Pancreas (tissue), 10 donors: Measurements from ENCODE around the gene PTAFR. TPM values are rescaled to one million over a fixed set of nuclear protein-coding genes. Genes with fewer than 3 reads are reported as not detected.

Experiments
- ATAC-seq, 4 donors: fragments of 200-7000 bp; cut with Tn5 transposase; one replicate each; pipeline versions ENCODE4 v1.8.0 to v1.9.1; 2020; ENCODE audit warnings: mild to moderate bottlenecking in 4 of 4, moderate library complexity in 4 of 4
- DNase-seq, 6 donors: peaks; one replicate each; pipeline ENCODE4 v3.0.0-alpha.2; 2020
- FAIRE-seq: peaks from 2 replicates; lab custom pipeline; 2012; peaks lifted over from hg19 to GRCh38; lab: Jason Lieb, UNC
- H3K27ac ChIP-seq, 4 donors: fragments of 200-600 bp; sonication (generic); 1 replicate in 3 of 4; 2 replicates in 1 of 4; pipeline versions ENCODE4 v1.5.0 to v1.8.0; 2020
- H3K27me3 ChIP-seq, 4 donors: fragments of 200-600 bp; one replicate each; pipeline ENCODE4 v1.8.0; 2021
- H3K36me3 ChIP-seq, 3 donors: fragments of 200-600 bp; sonication (generic) in 1 of 3; one replicate each; pipeline versions ENCODE4 v1.5.0 to v1.8.0; 2020 to 2021
- H3K4me1 ChIP-seq, 3 donors: fragments of 200-600 bp; one replicate each; pipeline ENCODE4 v1.8.0; 2021
- H3K4me3 ChIP-seq, 4 donors: fragments of 200-600 bp; sonication (generic) in 2 of 4; one replicate each; pipeline versions ENCODE4 v1.5.0 to v1.8.0; 2020 to 2021
- H3K9me3 ChIP-seq, 4 donors: fragments of 200-600 bp; one replicate each; pipeline ENCODE4 v1.8.0; 2021
- CTCF ChIP-seq, 4 donors: fragments of 200-600 bp; sonication (generic) in 3 of 4; IDR thresholded peaks; one replicate each; pipeline versions ENCODE4 v1.5.0 to v1.8.0; 2021; ENCODE audit warnings: antibody characterized with exemption in 4 of 4
- WGBS, 2 donors: extraction: QIAGEN DNeasy Blood & Tissue Kit; methylation state at CpG; one replicate each; pipeline ENCODE4 v1.1.7; 2013; 5-methylcytosine and 5-hydroxymethylcytosine counted together
- intact Hi-C, 3 donors: fragments of 100-400 bp; cut with DNase I; formaldehyde crosslinking; loops; one replicate each; pipeline versions ENCODE4 v1.11.1 to v1.14.2; 2022
- polyA plus RNA-seq, 2 donors: library from polyadenylated mRNA; stranded (reverse); fragments of 200-250 nt; gene quantifications; one replicate each; pipeline ENCODE4 v1.2.3, GENCODE V29; 2013
- total RNA-seq, 6 donors: library from RNA; stranded (reverse); fragmentation: NEBNext Ultra II Directional in 4 of 6; extraction: Animal tissue kit (Norgen Biotek cat#: 25700) in 4 of 6; gene quantifications; one replicate each; pipeline versions ENCODE4 v1.2.1 to v1.2.4, GENCODE V29; 2021 to 2023
- donor health status: healthy with polysubstance abuse.
- donor health status: DM: no; HTN: no; CAD: no; lungs with moderate emphysema.
- donor health status: DM: no; HTN: no; CAD: no.
- donor health status: control.
- donor health status: control.
- donor health status: Bipolar disorder and iron deficiency.
- donor health status: DM: yes; HTN: yes; CAD: no.
- donor health status: DM: no; HTN: no; CAD: no.
- donor health status: DM: no; HTN: no; CAD: no.
- donor health status: DM: yes; HTN: yes; CAD: no.

PTAFR gene
- total and polyA plus RNA-seq, 8 donors = 0.37 to 13.7 (median 0.92) TPM

DNA sequence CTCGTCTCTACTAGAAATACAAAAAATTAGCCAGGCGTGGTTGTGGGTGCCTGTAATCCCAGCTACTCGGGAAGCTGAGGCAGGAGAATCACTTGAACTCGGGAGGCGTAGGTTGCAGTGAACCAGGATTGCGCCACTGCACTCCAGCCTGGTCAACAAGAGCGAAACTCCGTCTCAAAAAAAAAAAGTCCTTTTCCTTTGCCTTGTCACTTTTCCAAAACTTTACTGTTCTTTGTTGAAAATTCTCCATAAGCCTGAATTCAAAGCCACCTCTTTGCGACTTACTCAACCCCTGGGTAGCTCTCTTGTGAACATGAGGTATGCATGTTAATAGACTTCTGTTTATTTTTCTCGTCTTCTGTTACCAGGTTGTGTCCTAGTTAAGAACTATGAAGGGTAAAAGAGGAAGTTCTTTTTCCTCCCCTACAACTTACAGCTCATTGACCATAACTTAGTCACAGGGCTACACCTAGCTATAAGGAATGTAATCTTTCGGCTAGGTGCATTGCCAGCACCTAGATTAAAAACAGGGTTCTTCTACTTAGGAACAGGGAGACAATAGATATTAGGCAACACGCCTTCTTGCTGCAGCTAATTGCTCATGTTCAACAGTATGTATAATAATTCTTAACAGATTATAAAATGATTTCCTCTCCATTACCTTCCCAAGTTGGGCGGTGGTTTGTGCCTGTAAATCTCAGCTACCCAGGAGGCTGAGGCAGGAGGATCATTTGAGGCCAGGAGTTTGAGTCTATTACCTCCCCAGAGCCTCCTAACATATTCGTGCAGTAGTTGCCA, 40.9 kb downstream of the PTAFR start:
- no peak for DNase-seq
- intact Hi-C loops = no loop called here

DNA sequence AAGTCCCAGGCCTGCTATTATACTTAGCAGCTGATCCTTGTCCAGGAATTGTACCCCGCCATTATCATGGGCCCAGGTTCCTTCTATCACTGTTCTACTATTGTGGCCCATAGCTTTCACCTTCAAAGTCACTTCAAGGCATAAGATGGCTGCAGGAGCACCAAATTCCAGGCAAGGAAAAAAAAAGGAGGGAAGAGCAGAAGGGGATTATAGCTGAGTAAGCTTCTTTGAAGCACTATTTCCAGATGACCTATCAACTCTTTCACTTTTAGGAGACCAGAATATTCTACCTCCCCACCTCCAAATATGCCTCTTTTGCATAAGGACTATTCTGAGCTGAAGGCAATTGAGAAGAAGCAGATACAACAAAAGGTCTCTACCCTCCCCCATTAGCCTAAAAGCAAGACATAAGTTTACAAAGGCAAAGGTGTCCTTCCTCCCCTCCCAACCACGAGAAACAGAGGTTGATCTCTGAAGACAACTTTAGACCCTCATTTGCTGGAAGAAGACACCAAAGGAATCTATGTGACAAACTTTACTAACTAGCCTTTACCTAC, 41.8 kb downstream of the PTAFR start:
- Histone ChIP-seq H3K27me3 (no peaks in the 10 kb centered on the region), H3K36me3 (no peaks in the 10 kb centered on the region), H3K4me1 (no peaks in the 10 kb centered on the region), H3K27ac (no peak overlapping the region), H3K4me3 (no peak overlapping the region), H3K9me3 (no peaks in the 10 kb centered on the region)
- no peak for ATAC-seq
- no peak for DNase-seq
- WGBS, 2 donors = 78 to 84% methylated on average over 2 of the region's 2 CpGs
- TF ChIP-seq CTCF (IDR thresholded peaks at IDR 0.05) = no peak
- FAIRE-seq = no peak
- intact Hi-C loops = no loop called here

More for the DNA sequence above, 40.9 kb downstream of the PTAFR start:
- no peak for TF ChIP-seq CTCF (IDR thresholded peaks at IDR 0.05)
- FAIRE-seq (no peak), ATAC-seq (peak in 2 of 4 donors; percentile 39 to 54)
- Histone ChIP-seq H3K4me1 (no peaks in the 10 kb centered on the region), H3K36me3 (no peaks in the 10 kb centered on the region), H3K27me3 (no peaks in the 10 kb centered on the region), H3K9me3 (no peaks in the 10 kb centered on the region), H3K27ac (no peak overlapping the region), H3K4me3 (no peak overlapping the region)
- 75 to 77% methylated on average over 14 of the region's 14 CpGs for WGBS, 2 donors

- Histone ChIP-seq H3K4me3 (no peak overlapping the region), H3K9me3 (no peaks in the 10 kb centered on the region), H3K36me3 (no peaks in the 10 kb centered on the region), H3K27me3 (no peaks in the 10 kb centered on the region), H3K4me1 (no peaks in the 10 kb centered on the region), H3K27ac (no peak overlapping the region)
- TF ChIP-seq CTCF (IDR thresholded peaks at IDR 0.05) = no peak
- ATAC-seq (no peak), DNase-seq (no peak), FAIRE-seq (no peak)
- WGBS, 2 donors = 83 to 87% methylated on average over 11 of the region's 11 CpGs
- intact Hi-C loops = no loop called here
Measured at GRCh38 chr1:28132171-28133167, 44.0 kb downstream of the PTAFR start.

DNA sequence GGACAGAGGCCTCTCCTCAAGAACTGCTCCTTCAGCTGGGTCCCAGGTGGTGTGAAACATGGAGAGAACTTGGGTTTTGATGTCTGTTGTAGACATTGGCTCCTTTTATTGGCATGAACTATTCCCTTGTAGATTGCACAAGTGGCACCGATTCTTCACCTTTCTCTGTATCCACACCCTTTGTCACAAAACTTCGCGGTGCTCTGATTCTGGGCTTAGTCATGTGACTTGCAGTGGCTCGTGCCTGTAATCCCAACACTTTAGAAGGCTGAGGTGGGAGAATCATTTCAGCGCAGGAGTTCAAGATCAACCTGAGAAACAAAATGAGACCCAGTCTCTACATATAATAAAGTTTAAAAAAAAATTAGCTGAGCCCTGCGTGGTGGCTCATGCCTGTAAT, 45.6 kb downstream of the PTAFR start:
- Histone ChIP-seq H3K9me3 (no peaks in the 10 kb centered on the region), H3K4me1 (no peaks in the 10 kb centered on the region), H3K27ac (no peak overlapping the region), H3K27me3 (no peaks in the 10 kb centered on the region), H3K36me3 (no peaks in the 10 kb centered on the region), H3K4me3 (no peak overlapping the region)
- DNase-seq = no peak
- no peak for TF ChIP-seq CTCF (IDR thresholded peaks at IDR 0.05)
- 72 to 81% methylated on average over 6 of the region's 6 CpGs for WGBS, 2 donors
- ATAC-seq = no peak
- intact Hi-C loops = no loop called here
- no peak for FAIRE-seq
